ENCODE measurements around the gene CCDC78. TPM values are rescaled to one million over a fixed set of nuclear protein-coding genes. Genes with fewer than 3 reads are reported as not detected.

The CCDC78 gene
- total RNA-seq, 1 experiment from 2014 or later = 10.0 TPM

GRCh38 chr16:694863-695354 lies 31.3 kb downstream of the CCDC78 start:
- H3K9me3 Mint-ChIP-seq (ENCODE audit: low read depth, unreplicated experiment) = no peaks in the 10 kb centered on the region
- peak overlapping the region; percentile 59 for H3K4me3 Mint-ChIP-seq (ENCODE audit: low read depth, unreplicated experiment)
- H3K27me3 Mint-ChIP-seq (ENCODE audit: unreplicated experiment) = peaks cover 87% of the 10 kb centered on the region
- DNase-seq = no peak
- peaks cover 30% of the 10 kb centered on the region for H3K36me3 Mint-ChIP-seq (ENCODE audit: insufficient read depth, unreplicated experiment)
- H3K4me1 Mint-ChIP-seq (ENCODE audit: low read depth, unreplicated experiment) = peaks cover 9% of the 10 kb centered on the region
- H3K27ac Mint-ChIP-seq (ENCODE audit: unreplicated experiment) = no peak overlapping the region
- CTCF ChIA-PET = interaction anchor here (0.5 to 1.8 kb wide), 3 partner anchors 12 to 1154 kb away, joined by 3 to 4 read pairs (median 4); no protein-coding TSS in a partner anchor
- no peak for TF ChIP-seq CTCF (IDR thresholded peaks at IDR 0.05; ENCODE audit: unreplicated experiment)
- intact Hi-C loops (cut with micrococcal nuclease; ENCODE audit: unreplicated experiment) = no loop called here
- BruUV-seq (replicated peaks) = no TSS peak

- no TSS peak for BruUV-seq (replicated peaks)
- Mint-ChIP-seq H3K9me3 (ENCODE audit: low read depth, unreplicated experiment) (no peaks in the 10 kb centered on the region), H3K27ac (ENCODE audit: unreplicated experiment) (no peak overlapping the region), H3K36me3 (ENCODE audit: insufficient read depth, unreplicated experiment) (peaks cover 35% of the 10 kb centered on the region), H3K4me3 (ENCODE audit: low read depth, unreplicated experiment) (peak overlapping the region; percentile 59), H3K27me3 (ENCODE audit: unreplicated experiment) (peaks cover 82% of the 10 kb centered on the region), H3K4me1 (ENCODE audit: low read depth, unreplicated experiment) (peaks cover 9% of the 10 kb centered on the region)
- CTCF ChIA-PET = interaction anchor here (0.5 to 1.8 kb wide), 3 partner anchors 13 to 1154 kb away, joined by 3 to 4 read pairs (median 4); no protein-coding TSS in a partner anchor
- TF ChIP-seq CTCF (IDR thresholded peaks at IDR 0.05; ENCODE audit: unreplicated experiment) = no peak
- intact Hi-C loops (cut with micrococcal nuclease; ENCODE audit: unreplicated experiment) = no loop called here
- no peak for DNase-seq
Observed at GRCh38 chr16:694187-694862, 31.9 kb downstream of the CCDC78 start.

GRCh38 chr16:693766-694165 lies 32.5 kb downstream of the CCDC78 start:
- peak overlapping the region; percentile 59 for H3K4me3 Mint-ChIP-seq (ENCODE audit: low read depth, unreplicated experiment)
- H3K4me1 Mint-ChIP-seq (ENCODE audit: low read depth, unreplicated experiment) = peaks cover 9% of the 10 kb centered on the region
- DNase-seq = no peak
- H3K9me3 Mint-ChIP-seq (ENCODE audit: low read depth, unreplicated experiment) = no peaks in the 10 kb centered on the region
- H3K36me3 Mint-ChIP-seq (ENCODE audit: insufficient read depth, unreplicated experiment) = peaks cover 41% of the 10 kb centered on the region
- TF ChIP-seq CTCF (IDR thresholded peaks at IDR 0.05; ENCODE audit: unreplicated experiment) = no peak
- H3K27ac Mint-ChIP-seq (ENCODE audit: unreplicated experiment) = no peak overlapping the region
- intact Hi-C loops (cut with micrococcal nuclease; ENCODE audit: unreplicated experiment) = no loop called here
- CTCF ChIA-PET = no interaction called here
- H3K27me3 Mint-ChIP-seq (ENCODE audit: unreplicated experiment) = peaks cover 76% of the 10 kb centered on the region
- no TSS peak for BruUV-seq (replicated peaks)

- TF ChIP-seq CTCF (IDR thresholded peaks at IDR 0.05; ENCODE audit: unreplicated experiment) = no peak
- Mint-ChIP-seq H3K4me3 (ENCODE audit: low read depth, unreplicated experiment) (peak overlapping the region; percentile 59), H3K27me3 (ENCODE audit: unreplicated experiment) (peaks cover 72% of the 10 kb centered on the region), H3K36me3 (ENCODE audit: insufficient read depth, unreplicated experiment) (peaks cover 42% of the 10 kb centered on the region), H3K9me3 (ENCODE audit: low read depth, unreplicated experiment) (no peaks in the 10 kb centered on the region), H3K4me1 (ENCODE audit: low read depth, unreplicated experiment) (peaks cover 9% of the 10 kb centered on the region), H3K27ac (ENCODE audit: unreplicated experiment) (no peak overlapping the region)
- CTCF ChIA-PET = no interaction called here
- BruUV-seq (replicated peaks) = no TSS peak
- no peak for DNase-seq
- intact Hi-C loops (cut with micrococcal nuclease; ENCODE audit: unreplicated experiment) = no loop called here
Observed at GRCh38 chr16:693364-693763, 32.9 kb downstream of the CCDC78 start.

Data from Calu3 (cell line).